ENCODE data around the gene IGSF3. TPM values are rescaled to one million over a fixed set of nuclear protein-coding genes. Genes with fewer than 3 reads are reported as not detected.

Gene IGSF3
- total and polyA plus RNA-seq, 10 of the 15 experiments (the other 5 are each of a cell fraction or from before 2014, with no cell fraction given) = 1.4 to 18.0 (median 9.6) TPM

DNA sequence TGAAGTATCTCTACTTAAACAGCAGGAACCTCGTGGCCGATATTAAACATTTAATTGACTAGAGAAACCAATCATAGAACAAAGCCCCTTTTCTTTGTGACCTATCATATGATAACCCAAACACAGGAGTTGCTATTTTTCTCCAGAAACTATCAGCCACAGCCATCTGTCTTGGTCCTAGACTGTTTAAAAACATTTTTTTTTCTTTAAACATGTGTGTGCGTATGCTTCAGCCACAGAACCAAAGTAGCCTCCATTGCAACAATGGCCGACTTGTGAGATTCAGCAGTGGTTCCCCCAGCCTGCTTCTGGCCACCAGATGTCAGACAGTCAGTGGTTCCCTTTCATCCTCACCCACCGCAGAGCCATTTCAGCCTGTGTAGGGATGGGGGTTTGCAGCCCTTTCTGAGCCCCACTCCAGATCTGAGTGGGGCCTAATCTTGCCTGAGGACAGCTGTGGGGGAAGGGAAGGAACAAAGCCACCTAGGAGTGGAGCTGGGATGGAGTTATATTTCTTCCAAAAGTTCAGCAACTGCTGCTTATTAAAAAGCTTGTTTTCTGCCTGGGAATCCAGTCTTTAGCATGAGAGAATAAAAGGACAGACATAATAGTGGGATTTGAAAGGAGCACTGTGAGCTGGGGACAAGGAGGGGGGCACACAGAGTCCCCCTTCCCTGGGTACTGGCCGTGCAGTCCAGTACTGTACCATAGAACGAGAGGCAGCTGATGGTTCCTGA is 11.7 kb upstream of the IGSF3 start:
- ChIA-PET RAD21 (ENCODE audit: unreplicated experiment) (no interaction called here), POLR2A (interaction anchor here (1.0 kb wide), 1 partner anchor 381 kb away, joined by 3 read pairs; the partner anchor contains the start of gene TTF2), SMC1A (ENCODE audit: uncharacterized antibody, unreplicated experiment) (interaction anchor here (0.7 to 1.7 kb wide), 6 partner anchors 13 to 377 kb away, joined by 3 to 9 read pairs (median 3); no protein-coding TSS in a partner anchor), CTCF (interaction anchor here (0.7 to 3.7 kb wide), 8 partner anchors 13 to 377 kb away, joined by 3 to 13 read pairs (median 4); no protein-coding TSS in a partner anchor)
- DNase-seq (ENCODE audit: low read depth, low spot score) = no peak
- no peak overlapping the region for H3K4me3 ChIP-seq
- in situ Hi-C loops (cut with MboI) = no loop called here
- WGBS (ENCODE audit: insufficient coverage, insufficient replicate concordance, low lambda C conversion rate, missing lambda C conversion rate) = 45% methylated on average over 7 of the region's 7 CpGs
- no TSS peak for BruUV-seq (replicated peaks)
- no peaks in the 10 kb centered on the region for H3K36me3 ChIP-seq (ENCODE audit: control insufficient read depth in 2 of 2, insufficient read depth in 2 of 2, low read length in 1 of 2)
- FAIRE-seq = no peak
- no peaks in the 10 kb centered on the region for H3K79me2 ChIP-seq (ENCODE audit: control insufficient read depth, insufficient read depth, low read length)
- no peak overlapping the region for H2AFZ ChIP-seq (ENCODE audit: control insufficient read depth, low read depth, low read length)
- no peak overlapping the region for H3K9ac ChIP-seq (ENCODE audit: control insufficient read depth, insufficient read depth, low read length)
- H3K27me3 ChIP-seq (replicated peaks in 1 of 2; ENCODE audit: control insufficient read depth in 2 of 2, insufficient read depth in 2 of 2, low read length in 1 of 2) = no peaks in the 10 kb centered on the region
- ATAC-seq = no peak; the same call in 2 of the 3 replicates
- intact Hi-C loops (cut with micrococcal nuclease; ENCODE audit: unreplicated experiment) = no loop called here
- no peak overlapping the region for H3K27ac ChIP-seq (ENCODE audit: control insufficient read depth, insufficient read depth)
- H3K9me3 ChIP-seq (replicated peaks; ENCODE audit: control insufficient read depth, insufficient read depth, low read length) = no peaks in the 10 kb centered on the region; the same call in 2 of the 3 replicates
- no peak overlapping the region for H3K4me2 ChIP-seq (ENCODE audit: control insufficient read depth, insufficient read depth)
- no peaks in the 10 kb centered on the region for H4K20me1 ChIP-seq (ENCODE audit: control insufficient read depth, insufficient read depth)
- TF ChIP-seq MTA2 (IDR thresholded peaks at IDR 0.05; ENCODE audit: low read depth) (peak; percentile 12; the same call in 1 of the 2 replicates), ZNF384 (IDR thresholded peaks at IDR 0.05; ENCODE audit: borderline replicate concordance, low read depth, low read length) (peak; percentile 24; the same call in 1 of the 2 replicates), CTCF (IDR thresholded peaks at IDR 0.05 in 2 of 3, conservative IDR thresholded peaks at IDR 0.05 in 1 of 3; ENCODE audit: control insufficient read depth in 2 of 3, extremely low read depth in 1 of 3, insufficient read depth in 1 of 3, low read depth in 3 of 3, low read length in 3 of 3) (0 out of 6 replicates have a peak, but pooled peaks of 1 of the 3 experiments have one; percentile 12), YY1 (IDR thresholded peaks at IDR 0.05; ENCODE audit: low read depth, low read length) (peak; percentile 73)
- TF ChIP-seq, protein P1, sequence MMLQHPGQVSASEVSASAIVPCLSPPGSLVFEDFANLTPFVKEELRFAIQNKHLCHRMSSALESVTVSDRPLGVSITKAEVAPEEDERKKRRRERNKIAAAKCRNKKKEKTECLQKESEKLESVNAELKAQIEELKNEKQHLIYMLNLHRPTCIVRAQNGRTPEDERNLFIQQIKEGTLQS (IDR thresholded peaks at IDR 0.05; ENCODE audit: borderline replicate concordance, extremely low read depth, low read depth, low read length) = no peak
- H3K4me1 ChIP-seq (ENCODE audit: control insufficient read depth, insufficient read depth, low read length) = no peaks in the 10 kb centered on the region
